ENCODE data around the gene PRSS36. TPM values are rescaled to one million over a fixed set of nuclear protein-coding genes. Genes with fewer than 3 reads are reported as not detected.
"Not testable (repeated sequence)": the region's sequence is repeated elsewhere in the genome, so short reads cannot be mapped to it uniquely, and the experiment has no call there.

The PRSS36 gene
- total and polyA plus RNA-seq, 9 of the 15 experiments (the other 6 are each of a cell fraction or from before 2014, with no cell fraction given): 0.09 to 1.2 (median 0.54) TPM; not detected in 2

- TF ChIP-seq CUX1 (CRISPR knock-in tag; IDR thresholded peaks at IDR 0.05) (no peak), POLR2A (conservative IDR thresholded peaks at IDR 0.05) (peak; percentile 70), ID3 (CRISPR knock-in tag; IDR thresholded peaks at IDR 0.05) (no peak), ID3 (tag; IDR thresholded peaks at IDR 0.05) (no peak), CHD4 (IDR thresholded peaks at IDR 0.05; ENCODE audit: insufficient read depth, insufficient replicate concordance, low read depth, low read length, poor library complexity, severe bottlenecking) (no peak), ZNF785 (CRISPR knock-in tag; IDR thresholded peaks at IDR 0.05) (no peak), TEAD4 (IDR thresholded peaks at IDR 0.05; ENCODE audit: low read length) (no peak), TEAD4 (CRISPR knock-in tag; IDR thresholded peaks at IDR 0.05; ENCODE audit: borderline replicate concordance) (no peak), ELF1 (tag; IDR thresholded peaks at IDR 0.05) (no peak)
These were observed 46.6 kb upstream of the PRSS36 start (continued) for GRCh38 chr16:31196324-31197088.

- Histone ChIP-seq H3K36me3 (ENCODE audit: control insufficient read depth, insufficient read depth, low read length) (peaks cover 62% of the 10 kb centered on the region), H4K20me1 (replicated peaks; ENCODE audit: control insufficient read depth, insufficient read depth, low read length) (peaks cover 20% of the 10 kb centered on the region), H3K4me1 (replicated peaks in 1 of 2; ENCODE audit: control insufficient read depth in 2 of 2, insufficient read depth in 2 of 2, low read length in 2 of 2) (peaks cover 8 to 14% of the 10 kb centered on the region in 2 experiments; a peak in 3 of 5 replicates), H3K27ac (ENCODE audit: extremely low read depth, low read depth, low read length) (peak overlapping the region; percentile 10; the same call in 1 of the 3 replicates)
- CTCF ChIA-PET (ENCODE audit: low intra/inter-chr PET ratio); H3K4me2 ChIP-seq (ENCODE audit: insufficient read depth, low read length); in situ Hi-C loops (cut with MboI); H3K9ac ChIP-seq (ENCODE audit: insufficient read depth in 1 of 2, low read depth in 2 of 2, low read length in 2 of 2); intact Hi-C loops (cut with micrococcal nuclease); H3K27me3 ChIP-seq (ENCODE audit: control insufficient read depth in 2 of 2, insufficient read depth in 2 of 2, low read length in 2 of 2); BruUV-seq (replicated peaks); H3K9me3 ChIP-seq (replicated peaks; ENCODE audit: control insufficient read depth, insufficient read depth, low read depth, low read length); H2AFZ ChIP-seq (ENCODE audit: low read depth, low read length); H3K79me2 ChIP-seq (ENCODE audit: control insufficient read depth, insufficient read depth, low read length); ATAC-seq; H3K9me1 ChIP-seq (ENCODE audit: control insufficient read depth, insufficient read depth, low read length); DNase-seq (ENCODE audit: extremely low read depth in 1 of 4, low spot score in 3 of 4); H3K4me3 ChIP-seq; FAIRE-seq: not testable (repeated sequence)
- POLR2A ChIA-PET: interaction anchor here (0.8 to 8.2 kb wide), 7 partner anchors 12 to 258 kb away, joined by 3 to 63 read pairs (median 14); partner anchors contain the start of genes FUS, PYDC1 and TRIM72
- 99% methylated on average over 9 of the region's 11 CpGs for WGBS (ENCODE audit: insufficient coverage, low coverage, missing lambda C conversion rate)
These were observed 46.0 kb upstream of the PRSS36 start for GRCh38 chr16:31195861-31196260.

Measured in K562 (cell line).